Stimulated activated CD4-positive, alpha-beta T cell treated with anti-CD3 and anti-CD28 coated beads, Interleukin-15, amount 100 ng/mL, for 48 hours (primary cell): ENCODE measurements around the gene DTNB.
"Not testable (repeated sequence)": the region's sequence is repeated elsewhere in the genome, so short reads cannot be mapped to it uniquely, and the experiment has no call there.

ENCODE experiments used
- DNase-seq, 2 donors: peaks; one replicate each; pipeline ENCODE4 v3.0.0-alpha.2; 2020; ENCODE audit warnings: low read depth in 2 of 2

The DTNB gene

DNA sequence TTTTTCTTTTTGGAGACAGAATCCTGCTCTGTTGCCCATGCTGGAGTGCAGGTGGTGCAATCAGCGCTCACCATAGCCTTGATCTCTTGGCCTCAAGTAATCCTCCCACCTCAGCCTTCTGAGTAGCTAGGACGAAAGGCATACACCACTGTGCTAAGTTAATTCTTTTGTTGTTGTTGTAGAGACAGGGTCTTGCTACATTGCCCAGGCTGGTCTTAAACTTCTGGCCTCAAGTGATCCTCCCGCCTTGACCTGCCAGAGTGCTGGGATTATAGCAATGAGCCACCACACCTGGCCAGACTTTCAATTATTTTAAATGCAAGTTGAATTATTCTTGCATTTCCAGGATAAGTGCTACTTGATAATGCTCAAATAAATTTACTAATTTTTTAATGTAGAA lies 126.5 kb downstream of the DTNB start:
- DNase-seq, result no peak

DNA sequence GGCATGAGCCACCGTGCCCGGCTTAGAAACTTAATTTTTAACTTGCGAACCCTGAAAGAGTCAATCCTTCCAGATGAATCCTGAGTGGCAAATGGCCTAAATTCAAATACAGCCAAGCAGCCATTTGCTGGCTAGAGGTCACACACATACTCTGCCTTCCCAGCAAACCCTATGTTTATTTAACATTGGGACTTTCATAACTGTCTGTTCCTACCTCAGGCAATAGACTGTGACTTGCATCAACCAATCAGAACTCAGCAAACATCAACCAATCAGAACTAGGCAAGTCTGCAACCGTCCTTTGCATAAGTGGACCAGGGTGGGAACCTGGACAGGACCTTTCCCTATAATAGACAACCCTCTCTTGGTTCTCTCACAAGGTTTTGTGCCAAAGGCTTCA lies 127.5 kb downstream of the DTNB start:
- DNase-seq, result no peak

- no peak for DNase-seq
Observed at GRCh38 chr2:25544445-25544844, 128.9 kb downstream of the DTNB start.

DNA sequence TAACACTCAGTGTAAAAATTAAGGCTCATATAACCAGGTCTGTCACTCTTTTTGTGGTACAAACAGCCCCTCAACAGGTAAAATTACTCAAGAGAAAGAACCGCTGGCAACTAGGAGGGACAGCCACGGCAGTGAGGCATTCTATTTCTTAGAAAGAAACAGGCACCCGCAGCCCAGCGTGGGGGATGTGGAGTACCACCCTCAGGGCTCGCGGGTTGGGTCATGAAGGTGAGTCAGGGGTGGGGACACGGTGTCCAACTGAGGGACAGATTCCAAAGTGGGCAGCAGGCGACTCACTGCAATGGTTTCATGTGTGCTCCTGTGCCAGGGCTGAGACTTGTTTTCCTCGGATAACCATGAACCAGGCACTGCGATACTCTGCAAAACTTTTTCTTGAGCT lies 129.4 kb downstream of the DTNB start:
- no peak for DNase-seq

DNA sequence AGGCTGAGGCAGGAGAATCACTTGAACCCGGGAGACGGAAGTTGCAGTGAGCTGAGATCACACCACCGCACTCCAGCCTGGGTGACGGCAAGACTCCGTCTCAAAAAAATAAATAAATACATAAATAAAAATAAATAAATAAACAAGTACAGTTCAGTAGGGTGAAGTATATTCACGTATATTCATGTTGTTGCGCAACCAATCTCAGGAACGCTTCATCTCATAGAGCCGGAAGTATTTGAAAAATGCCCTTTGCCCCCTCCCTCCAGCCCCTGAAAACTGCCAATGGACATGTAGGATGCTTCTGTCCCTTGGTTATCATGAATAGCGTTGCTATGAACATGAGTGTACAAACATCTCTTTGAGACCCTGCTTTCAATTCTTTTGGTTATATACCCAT lies 132.0 kb downstream of the DTNB start:
- no peak for DNase-seq

DNA sequence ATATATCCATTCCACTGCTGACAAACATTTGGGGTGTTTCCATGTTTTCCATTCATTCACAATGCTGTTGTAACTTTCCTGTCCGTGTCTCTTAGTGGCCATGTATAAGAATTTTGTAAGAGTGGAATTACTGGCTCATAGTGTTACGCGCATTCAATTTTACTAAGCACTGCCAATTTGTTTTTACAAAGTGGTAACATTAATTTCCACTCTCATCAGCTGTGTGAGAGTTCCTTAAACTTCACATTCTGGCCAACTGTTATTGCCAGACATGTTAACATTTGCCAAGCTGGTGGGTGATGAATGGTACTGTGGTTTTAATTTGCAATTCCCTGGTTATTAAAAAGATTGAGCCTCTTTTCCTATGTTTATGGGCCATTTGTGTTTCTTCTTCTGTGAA lies 134.2 kb downstream of the DTNB start:
- no peak for DNase-seq

- DNase-seq, result no peak
Observed at GRCh38 chr2:25537526-25537925, 135.9 kb downstream of the DTNB start.

- not testable (repeated sequence) for DNase-seq
Observed at GRCh38 chr2:25535411-25536289, 137.7 kb downstream of the DTNB start.

GRCh38 chr2:25534937-25535336 lies 138.4 kb downstream of the DTNB start:
- not testable (repeated sequence) for DNase-seq

- no peak for DNase-seq
Observed at GRCh38 chr2:25534455-25534854, 138.9 kb downstream of the DTNB start.

GRCh38 chr2:25533771-25534170 lies 139.6 kb downstream of the DTNB start:
- not testable (repeated sequence) for DNase-seq

- no peak for DNase-seq
Observed at GRCh38 chr2:25532521-25532920, 140.9 kb downstream of the DTNB start.

DNA sequence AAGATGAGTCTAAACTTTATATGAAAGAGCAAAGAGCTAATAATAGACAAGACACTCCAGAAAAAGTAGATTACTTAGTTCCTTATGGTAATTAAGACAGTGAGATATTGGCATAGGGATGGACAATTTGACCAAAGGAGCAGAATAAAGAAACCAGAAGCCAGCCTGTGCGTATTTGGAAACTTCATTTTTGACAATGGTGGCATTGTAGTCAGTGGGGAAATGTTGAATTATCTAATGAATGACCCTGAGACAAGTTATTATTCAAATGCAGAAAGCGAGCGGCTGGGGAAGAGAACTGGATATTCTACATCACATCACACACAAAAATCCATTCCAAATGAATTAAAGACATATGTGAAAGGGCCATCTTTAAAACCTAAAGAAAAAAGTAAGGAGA lies 144.3 kb downstream of the DTNB start:
- no peak for DNase-seq

- DNase-seq, result no peak
Observed at GRCh38 chr2:25528173-25528572, 145.2 kb downstream of the DTNB start.

DNA sequence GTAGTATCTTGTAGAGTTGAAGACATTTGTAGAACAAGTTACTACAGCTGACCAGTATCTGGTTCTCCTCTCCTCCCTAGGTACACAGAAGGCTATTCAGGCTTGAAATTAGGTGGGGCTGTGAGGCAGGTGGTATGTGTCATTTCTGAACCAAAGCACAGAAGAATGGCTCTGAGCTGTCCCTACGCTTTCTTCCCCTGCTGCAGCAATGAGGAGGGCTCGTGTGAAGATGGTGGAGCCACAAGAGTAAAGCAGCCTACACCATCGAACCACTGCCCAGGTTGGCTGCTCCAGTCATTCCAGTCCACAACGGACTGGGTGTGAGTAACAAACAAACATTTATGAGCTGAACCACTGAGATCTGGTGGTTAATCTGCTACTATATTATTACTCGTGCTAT lies 148.9 kb downstream of the DTNB start:
- no peak for DNase-seq

- no peak for DNase-seq
Observed at GRCh38 chr2:25523060-25523459, 150.3 kb downstream of the DTNB start.

GRCh38 chr2:25521665-25522387 lies 151.6 kb downstream of the DTNB start:
- peak in 1 of 2 donors; percentile 29 for DNase-seq

DNA sequence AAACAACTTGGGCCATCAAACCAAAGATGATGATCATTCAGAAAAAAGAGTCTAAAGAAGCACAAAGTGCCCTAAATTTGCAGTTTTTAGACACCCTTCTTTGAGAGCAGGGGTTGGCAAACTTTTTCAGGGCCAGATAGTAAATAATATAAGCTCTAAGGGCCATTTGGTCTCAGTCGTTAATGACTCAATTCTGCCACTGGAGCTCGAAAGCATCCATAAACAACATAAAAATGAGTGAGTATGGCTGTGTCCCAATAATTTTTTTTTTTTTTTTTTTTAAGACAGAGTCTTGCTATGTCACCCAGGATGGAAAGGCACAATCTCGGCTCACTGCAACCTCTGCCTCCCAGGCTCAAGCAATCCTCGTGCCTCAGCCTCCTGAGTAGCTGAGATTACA lies 152.3 kb downstream of the DTNB start:
- DNase-seq, result no peak

GRCh38 chr2:25517701-25518100 lies 155.7 kb downstream of the DTNB start:
- DNase-seq, result no peak

DNA sequence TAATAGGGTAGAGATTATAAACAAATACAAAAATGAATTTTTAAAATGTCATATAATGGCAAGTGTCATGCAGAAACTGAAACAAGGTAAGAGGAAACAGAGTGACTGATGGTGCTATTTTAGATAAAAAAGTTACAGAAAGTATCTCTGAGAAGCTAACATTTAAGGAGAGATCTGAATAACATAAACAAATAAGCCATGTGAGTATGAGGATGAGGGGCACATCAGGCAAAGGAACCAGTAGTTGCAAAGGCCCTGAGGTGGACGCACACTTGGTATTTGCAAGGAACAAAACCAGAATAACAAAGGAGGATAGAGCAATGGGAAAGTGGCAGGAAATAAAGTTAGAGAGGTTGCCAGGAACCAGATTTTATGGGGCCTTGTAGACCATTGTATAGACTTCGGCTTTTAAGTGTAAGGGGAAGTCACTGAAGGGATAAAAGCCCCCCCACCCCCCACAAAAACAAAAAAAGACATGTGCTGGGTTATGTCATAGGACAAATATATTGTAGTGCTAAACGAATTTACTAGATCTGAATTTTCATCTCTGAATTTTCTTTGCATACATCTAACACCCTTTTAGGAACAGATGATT lies 159.2 kb downstream of the DTNB start:
- DNase-seq, result no peak

DNA sequence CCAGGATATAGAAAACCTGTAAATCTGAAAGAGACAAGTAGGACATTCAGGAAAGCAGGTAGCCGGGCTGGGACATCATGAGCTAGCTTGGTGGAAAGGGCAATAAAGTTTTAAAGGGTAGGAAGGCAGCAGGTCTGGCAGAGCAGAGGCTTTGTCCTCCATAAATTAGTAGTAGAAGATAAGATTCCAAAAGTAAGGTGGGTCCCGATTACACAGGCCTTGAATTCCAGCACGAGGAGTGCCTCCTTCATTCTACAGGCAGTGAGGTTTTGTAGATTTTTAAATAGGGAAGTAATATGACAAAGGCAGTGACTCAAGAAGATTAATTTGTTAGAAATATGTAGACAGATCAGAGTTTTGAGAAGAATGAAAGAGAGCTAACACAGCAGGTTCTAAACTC lies 160.7 kb downstream of the DTNB start:
- no peak for DNase-seq

GRCh38 chr2:25506226-25506625 lies 167.2 kb downstream of the DTNB start:
- no peak for DNase-seq

DNA sequence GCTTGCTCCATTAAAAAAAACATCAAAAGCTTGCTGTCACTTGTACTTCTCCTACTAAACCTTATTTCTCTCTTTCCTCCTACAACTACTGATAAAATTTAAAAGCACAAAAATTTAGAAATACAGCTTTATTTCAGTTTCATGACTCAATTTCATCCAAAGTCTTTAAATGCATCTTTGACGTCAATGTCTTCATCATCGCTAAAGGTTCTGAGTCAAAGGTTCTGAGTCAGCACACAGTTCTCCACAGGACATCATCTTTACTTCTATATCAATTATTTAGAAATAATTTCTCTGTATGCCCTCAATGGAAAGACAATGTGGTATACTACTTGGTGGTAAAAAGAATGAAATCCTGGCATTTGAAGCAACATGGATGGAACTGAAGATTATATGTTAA lies 167.8 kb downstream of the DTNB start:
- DNase-seq, result no peak
